Naive thymus-derived CD4-positive, alpha-beta T cell (primary cell): ENCODE measurements around the gene LPCAT4. TPM values are rescaled to one million over a fixed set of nuclear protein-coding genes. Genes with fewer than 3 reads are reported as not detected.
A peak's percentile ranks its signal among the peaks of the same experiment; 100 is the strongest.

Source experiments
- ATAC-seq: fragments of 150-1000 bp; cut with Tn5 transposase; 2 replicates; pipeline ENCODE4 v1.10.0; 2021; ENCODE audit warnings: mild to moderate bottlenecking, moderate library complexity
- CTCF ChIA-PET: fragments of 350-600 bp; sonication (Branson Sonifier 250); formaldehyde crosslinking; loops from one replicate; lab custom pipeline; 2021; ENCODE audit warnings: antibody characterized with exemption; lab: Charles Lee
- POLR2A ChIA-PET: fragments of 350-600 bp; sonication (Branson Sonifier 250); formaldehyde crosslinking; loops from one replicate; lab custom pipeline; 2021; ENCODE audit warnings: antibody characterized with exemption, inconsistent platforms; lab: Charles Lee
- DNase-seq, 9 donors: peaks; one replicate each; pipeline versions ENCODE4 v3.0.0 to v3.0.0-alpha.2; 2020 to 2022; ENCODE audit warnings: mixed read lengths in 1 of 9
- H3K27ac ChIP-seq: one replicate; pipeline ENCODE4 v1.7.0; 2013; ENCODE audit warnings: mild to moderate bottlenecking, low read depth, low read length, moderate library complexity
- H3K27me3 ChIP-seq, 2 donors: one replicate each; pipeline ENCODE4 v1.7.0; 2013; ENCODE audit warnings: low read length in 2 of 2, mild to moderate bottlenecking in 2 of 2, moderate library complexity in 2 of 2; ENCODE audit not compliant: control insufficient read depth in 2 of 2, insufficient read depth in 2 of 2
- H3K36me3 ChIP-seq, 3 experiments: 1 replicate in 2 of 3; 2 replicates in 1 of 3; pipeline ENCODE4 v1.7.0; 2013; ENCODE audit warnings: low read length in 3 of 3, mild to moderate bottlenecking in 3 of 3, moderate library complexity in 1 of 3; ENCODE audit not compliant: insufficient read depth in 3 of 3, control insufficient read depth in 2 of 3
- H3K4me1 ChIP-seq, 2 donors: one replicate each; pipeline ENCODE4 v1.7.0; 2013; ENCODE audit warnings: low read length in 2 of 2, mild to moderate bottlenecking in 2 of 2, moderate library complexity in 1 of 2; ENCODE audit not compliant: control insufficient read depth in 2 of 2, insufficient read depth in 2 of 2
- H3K4me3 ChIP-seq: 2 replicates; pipeline ENCODE4 v1.7.0; 2013; ENCODE audit warnings: mild to moderate bottlenecking, low read length
- H3K9me3 ChIP-seq, 3 experiments: 1 replicate in 2 of 3; 2 replicates in 1 of 3; pipeline ENCODE4 v1.7.0; 2013; ENCODE audit warnings: low read length in 3 of 3; ENCODE audit not compliant: control insufficient read depth in 2 of 3
- H3K27ac Mint-ChIP-seq, 9 donors: one replicate each; pipeline ENCODE4 v1.8.0; 2020 to 2022; ENCODE audit warnings: mixed read lengths in 9 of 9, mild to moderate bottlenecking in 8 of 9, moderate library complexity in 5 of 9, inconsistent platforms in 2 of 9
- H3K27me3 Mint-ChIP-seq, 5 donors: one replicate each; pipeline ENCODE4 v1.8.0; 2021 to 2022; ENCODE audit warnings: mixed read lengths in 5 of 5, mild to moderate bottlenecking in 1 of 5
- H3K36me3 Mint-ChIP-seq, 5 donors: one replicate each; pipeline ENCODE4 v1.8.0; 2020 to 2022; ENCODE audit warnings: mixed read lengths in 5 of 5, mild to moderate bottlenecking in 3 of 5, inconsistent platforms in 1 of 5
- H3K4me1 Mint-ChIP-seq, 7 donors: one replicate each; pipeline ENCODE4 v1.8.0; 2020 to 2022; ENCODE audit warnings: mixed read lengths in 7 of 7, mild to moderate bottlenecking in 3 of 7, inconsistent platforms in 1 of 7
- H3K4me3 Mint-ChIP-seq, 10 donors: one replicate each; pipeline ENCODE4 v1.8.0; 2020 to 2022; ENCODE audit warnings: mild to moderate bottlenecking in 10 of 10, mixed read lengths in 10 of 10, moderate library complexity in 6 of 10, inconsistent platforms in 2 of 10
- H3K9me3 Mint-ChIP-seq, 11 donors: one replicate each; pipeline ENCODE4 v1.8.0; 2020 to 2022; ENCODE audit warnings: mixed read lengths in 11 of 11, mild to moderate bottlenecking in 4 of 11, inconsistent platforms in 1 of 11, moderate library complexity in 1 of 11
- intact Hi-C, 2 donors: fragments of 100-400 bp; cut with micrococcal nuclease; formaldehyde crosslinking; loops; one replicate each; pipeline ENCODE4 v1.15.1; 2023
- polyA plus RNA-seq, 2 donors: library from polyadenylated mRNA; unstranded; fragments of 300-500 nt; fragmentation: Illumina TruSeq; gene quantifications; one replicate each; pipeline ENCODE4 v1.2.3, GENCODE V29; 2021
- total RNA-seq, 6 experiments: library from RNA in 5 of 6; stranded (reverse) in 5 of 6; gene quantifications; 1 replicate in 5 of 6; 2 replicates in 1 of 6; pipeline ENCODE4 v1.2.3 and lab custom pipeline; 2021 to 2026

The LPCAT4 gene
- total and polyA plus RNA-seq, 7 experiments from 2014 or later, result 10.8 to 95.5 (median 46.5) TPM

- H3K36me3 ChIP-seq, result peaks cover 0 to 33% (median 4%) of the 10 kb centered on the region in 3 experiments
- H3K27me3 ChIP-seq, result no peaks in the 10 kb centered on the region
- ATAC-seq, result no peak
- Mint-ChIP-seq H3K27me3 (no peaks in the 10 kb centered on the region), H3K4me1 (peaks cover 5 to 42% (median 27%) of the 10 kb centered on the region in 7 donors), H3K9me3 (peaks cover 0 to 2% (median 0%) of the 10 kb centered on the region in 11 donors), H3K27ac (peak overlapping the region in 8 of 9 donors; percentile 21 to 93 (median 52)), H3K4me3 (peak overlapping the region; percentile 94 to 99 (median 96)), H3K36me3 (peaks cover 0 to 23% (median 13%) of the 10 kb centered on the region in 5 donors)
- peak overlapping the region; percentile 82 for H3K4me3 ChIP-seq
- intact Hi-C loops, result loop anchor here in 1 of 2 donors (10.0 kb wide), 2 partner anchors 120 to 330 kb away; partner anchors contain the start of gene AVEN
- peaks cover 13 to 17% of the 10 kb centered on the region in 2 donors for H3K4me1 ChIP-seq
- CTCF ChIA-PET, result interaction anchor here (0.8 to 3.5 kb wide), 3 partner anchors 23 to 124 kb away, joined by 4 to 68 read pairs (median 27); partner anchors contain the start of genes NOP10, NUTM1 and SLC12A6
- peak overlapping the region; percentile 68 for H3K27ac ChIP-seq
- no peak for DNase-seq
- H3K9me3 ChIP-seq, result no peaks in the 10 kb centered on the region
- POLR2A ChIA-PET, result interaction anchor here (0.6 to 5.1 kb wide), 5 partner anchors 21 to 132 kb away, joined by 3 to 49 read pairs (median 3); partner anchors contain the start of genes NOP10, NUTM1 and SLC12A6
These were observed 1.7 kb downstream of the LPCAT4 start for GRCh38 chr15:34365091-34365825.

- Histone ChIP-seq H3K4me3 (no peak overlapping the region), H3K4me1 (peaks cover 13 to 17% of the 10 kb centered on the region in 2 donors), H3K27me3 (no peaks in the 10 kb centered on the region), H3K9me3 (no peaks in the 10 kb centered on the region), H3K36me3 (peaks cover 4 to 45% (median 4%) of the 10 kb centered on the region in 3 experiments), H3K27ac (no peak overlapping the region)
- ATAC-seq (no peak), DNase-seq (no peak)
- intact Hi-C loops, result loop anchor here in 1 of 2 donors (10.0 kb wide), 2 partner anchors 119 to 329 kb away; partner anchors contain the start of gene AVEN
- Mint-ChIP-seq H3K4me1 (peaks cover 5 to 35% (median 27%) of the 10 kb centered on the region in 7 donors), H3K9me3 (peaks cover 0 to 2% (median 0%) of the 10 kb centered on the region in 11 donors), H3K27ac (no peak overlapping the region), H3K27me3 (no peaks in the 10 kb centered on the region), H3K36me3 (peaks cover 0 to 28% (median 16%) of the 10 kb centered on the region in 5 donors), H3K4me3 (no peak overlapping the region)
- CTCF ChIA-PET, result interaction anchor here (0.6 kb wide), 1 partner anchor 21 kb away, joined by 3 read pairs; the partner anchor contains the start of genes NOP10 and NUTM1
- POLR2A ChIA-PET, result no interaction called here
These were observed 3.0 kb downstream of the LPCAT4 start for GRCh38 chr15:34364041-34364440.

GRCh38 chr15:34362047-34362773 is 4.8 kb downstream of the LPCAT4 start:
- DNase-seq (no peak), ATAC-seq (no peak)
- H3K36me3 ChIP-seq, result peaks cover 4 to 58% (median 11%) of the 10 kb centered on the region in 3 experiments
- H3K9me3 ChIP-seq, result no peaks in the 10 kb centered on the region
- Mint-ChIP-seq H3K36me3 (peaks cover 4 to 37% (median 21%) of the 10 kb centered on the region in 5 donors), H3K4me3 (no peak overlapping the region), H3K27ac (peak overlapping the region in 4 of 9 donors; percentile 15 to 76 (median 61)), H3K27me3 (no peaks in the 10 kb centered on the region), H3K4me1 (peaks cover 0 to 26% (median 18%) of the 10 kb centered on the region in 7 donors), H3K9me3 (peaks cover 0 to 2% (median 0%) of the 10 kb centered on the region in 11 donors)
- ChIA-PET CTCF (no interaction called here), POLR2A (interaction anchor here (1.5 kb wide), 1 partner anchor 24 kb away, joined by 3 read pairs; no protein-coding TSS in a partner anchor)
- peaks cover 8 to 9% of the 10 kb centered on the region in 2 donors for H3K4me1 ChIP-seq
- H3K27me3 ChIP-seq, result no peaks in the 10 kb centered on the region
- no peak overlapping the region for H3K4me3 ChIP-seq
- H3K27ac ChIP-seq, result no peak overlapping the region
- intact Hi-C loops, result loop anchor here in 1 of 2 donors (10.0 kb wide), 2 partner anchors 117 to 327 kb away; partner anchors contain the start of gene AVEN

- Histone ChIP-seq H3K27me3 (no peaks in the 10 kb centered on the region), H3K36me3 (peaks cover 4 to 66% (median 16%) of the 10 kb centered on the region in 3 experiments), H3K4me1 (peaks cover 8 to 9% of the 10 kb centered on the region in 2 donors), H3K4me3 (no peak overlapping the region), H3K27ac (no peak overlapping the region), H3K9me3 (no peaks in the 10 kb centered on the region)
- POLR2A ChIA-PET, result interaction anchor here (1.5 kb wide), 1 partner anchor 23 kb away, joined by 3 read pairs; no protein-coding TSS in a partner anchor
- DNase-seq, result no peak
- no peaks in the 10 kb centered on the region for H3K9me3 Mint-ChIP-seq
- H3K27me3 Mint-ChIP-seq, result no peaks in the 10 kb centered on the region
- intact Hi-C loops, result loop anchor here in 1 of 2 donors (10.0 kb wide), 2 partner anchors 116 to 326 kb away; partner anchors contain the start of gene AVEN
- no peak overlapping the region for H3K4me3 Mint-ChIP-seq
- peak overlapping the region in 3 of 9 donors; percentile 7 to 57 (median 29) for H3K27ac Mint-ChIP-seq
- ATAC-seq, result no peak
- peaks cover 4 to 37% (median 21%) of the 10 kb centered on the region in 5 donors for H3K36me3 Mint-ChIP-seq
- H3K4me1 Mint-ChIP-seq, result peaks cover 0 to 26% (median 17%) of the 10 kb centered on the region in 7 donors
- CTCF ChIA-PET, result interaction anchor here (1.5 kb wide), 1 partner anchor 18 kb away, joined by 9 read pairs; the partner anchor contains the start of genes NOP10 and NUTM1
These were observed 5.7 kb downstream of the LPCAT4 start for GRCh38 chr15:34361278-34361677.

- H3K4me3 ChIP-seq, result no peak overlapping the region
- Mint-ChIP-seq H3K9me3 (no peaks in the 10 kb centered on the region), H3K4me3 (no peak overlapping the region), H3K4me1 (peaks cover 0 to 17% (median 7%) of the 10 kb centered on the region in 7 donors), H3K27ac (peak overlapping the region in 3 of 9 donors; percentile 5 to 52 (median 7)), H3K36me3 (peaks cover 4 to 42% (median 21%) of the 10 kb centered on the region in 5 donors), H3K27me3 (no peaks in the 10 kb centered on the region)
- no peaks in the 10 kb centered on the region for H3K9me3 ChIP-seq
- peaks cover 0 to under 1% of the 10 kb centered on the region in 2 donors for H3K4me1 ChIP-seq
- ChIA-PET POLR2A (interaction anchor here (0.8 kb wide), 1 partner anchor 17 kb away, joined by 4 read pairs; the partner anchor contains the start of genes NOP10 and NUTM1), CTCF (interaction anchor here (1.0 to 1.5 kb wide), 2 partner anchors 17 to 22 kb away, joined by 3 to 9 read pairs; partner anchors contain the start of genes NOP10 and NUTM1)
- DNase-seq, result no peak
- H3K27me3 ChIP-seq, result no peaks in the 10 kb centered on the region
- intact Hi-C loops, result loop anchor here in 1 of 2 donors (10.0 kb wide), 2 partner anchors 115 to 325 kb away; partner anchors contain the start of gene AVEN
- peaks cover 4 to 74% (median 16%) of the 10 kb centered on the region in 3 experiments for H3K36me3 ChIP-seq
- no peak for ATAC-seq
- H3K27ac ChIP-seq, result no peak overlapping the region
These were observed 6.7 kb downstream of the LPCAT4 start for GRCh38 chr15:34360298-34360697.
